GM10847 (cell line): ENCODE results near the gene CDA.

ENCODE experiments used
- POLR2A ChIP-seq: IDR thresholded peaks from 2 replicates; pipeline ENCODE4 v1.6.1; 2011; ENCODE audit not compliant: insufficient read length; ENCODE audit errors: extremely low read depth

CDA gene

DNA sequence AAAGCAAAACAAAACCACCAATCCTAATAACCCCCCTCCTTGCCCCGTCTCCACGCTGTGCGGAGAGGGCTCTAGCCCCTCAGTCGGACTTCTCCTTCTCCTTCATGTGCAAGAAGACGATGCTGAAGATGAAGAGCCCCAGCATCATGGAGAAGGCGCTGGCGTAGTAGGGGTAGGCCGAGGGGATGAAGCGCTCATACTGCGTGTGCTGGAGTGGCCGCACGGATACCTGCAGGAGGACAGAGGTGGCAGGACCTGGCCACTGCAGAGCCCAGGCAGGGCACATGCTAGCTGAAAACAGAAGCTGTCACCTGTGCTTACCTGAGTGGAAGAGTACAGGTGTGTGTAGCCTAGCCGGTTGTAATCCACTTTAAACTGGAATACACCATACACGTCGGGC lies 63.4 kb downstream of the CDA start:
- TF ChIP-seq POLR2A, result no peak

GRCh38 chr1:20654104-20654690 lies 65.3 kb downstream of the CDA start:
- TF ChIP-seq POLR2A, result no peak

DNA sequence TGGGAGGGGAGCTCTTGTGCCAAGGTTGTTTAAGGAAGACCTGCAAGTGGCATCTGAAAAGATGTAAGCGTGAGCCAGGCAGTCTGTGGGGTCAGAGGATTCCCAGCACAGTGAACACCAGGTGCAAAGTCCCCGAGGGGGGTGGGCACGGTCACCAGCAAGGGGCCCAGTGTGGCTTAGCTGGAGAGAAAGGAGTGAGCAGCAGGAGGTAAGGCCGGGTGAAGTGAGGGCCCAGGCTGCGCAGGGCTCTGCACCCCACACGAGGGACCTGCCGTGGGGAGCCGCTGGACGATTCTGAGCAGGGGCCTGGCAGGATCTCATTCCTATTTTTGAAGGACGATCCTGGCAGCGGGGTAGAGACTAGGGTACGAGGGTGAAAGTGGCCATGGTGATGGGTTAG lies 68.1 kb downstream of the CDA start:
- no peak for TF ChIP-seq POLR2A

DNA sequence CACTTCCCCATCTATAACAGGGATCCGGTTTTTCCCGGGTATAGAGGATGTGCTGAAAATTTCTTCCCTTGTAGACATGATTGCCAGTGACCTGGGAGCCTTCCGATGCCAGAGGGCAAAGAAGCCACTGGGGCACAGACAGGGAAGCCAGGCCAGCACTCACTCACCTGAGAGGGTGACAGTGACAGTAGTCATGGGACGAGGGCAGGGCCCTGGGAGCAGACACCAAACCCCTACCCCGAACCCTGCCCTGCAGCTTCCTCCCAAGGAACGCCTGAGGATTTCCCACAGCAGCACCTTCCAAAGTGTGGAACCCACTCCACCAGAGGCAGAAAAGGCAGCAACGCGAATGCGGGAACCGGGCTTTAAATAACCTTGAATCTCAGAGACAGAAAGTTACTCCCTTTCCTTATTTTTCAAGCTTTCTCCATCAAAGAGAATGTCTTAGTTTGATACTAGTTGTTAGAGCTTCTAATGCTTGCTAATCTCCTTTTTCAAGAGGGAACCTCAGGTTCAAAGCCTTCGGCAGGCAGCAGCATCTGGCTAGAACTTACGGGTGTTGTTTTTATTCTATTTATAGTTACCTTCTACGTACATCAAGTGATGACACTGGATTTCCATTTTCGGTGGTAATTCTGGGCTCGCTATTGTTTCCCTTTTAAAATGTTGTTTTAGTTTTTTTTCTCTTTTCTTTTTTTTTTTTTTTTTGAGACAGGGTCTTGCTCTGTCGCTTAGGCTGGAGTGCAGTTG lies 69.4 kb downstream of the CDA start:
- no peak for TF ChIP-seq POLR2A

- no peak for TF ChIP-seq POLR2A
These were observed 71.5 kb downstream of the CDA start for GRCh38 chr1:20660363-20660762.

GRCh38 chr1:20660847-20661206 lies 71.9 kb downstream of the CDA start:
- TF ChIP-seq POLR2A, result no peak

DNA sequence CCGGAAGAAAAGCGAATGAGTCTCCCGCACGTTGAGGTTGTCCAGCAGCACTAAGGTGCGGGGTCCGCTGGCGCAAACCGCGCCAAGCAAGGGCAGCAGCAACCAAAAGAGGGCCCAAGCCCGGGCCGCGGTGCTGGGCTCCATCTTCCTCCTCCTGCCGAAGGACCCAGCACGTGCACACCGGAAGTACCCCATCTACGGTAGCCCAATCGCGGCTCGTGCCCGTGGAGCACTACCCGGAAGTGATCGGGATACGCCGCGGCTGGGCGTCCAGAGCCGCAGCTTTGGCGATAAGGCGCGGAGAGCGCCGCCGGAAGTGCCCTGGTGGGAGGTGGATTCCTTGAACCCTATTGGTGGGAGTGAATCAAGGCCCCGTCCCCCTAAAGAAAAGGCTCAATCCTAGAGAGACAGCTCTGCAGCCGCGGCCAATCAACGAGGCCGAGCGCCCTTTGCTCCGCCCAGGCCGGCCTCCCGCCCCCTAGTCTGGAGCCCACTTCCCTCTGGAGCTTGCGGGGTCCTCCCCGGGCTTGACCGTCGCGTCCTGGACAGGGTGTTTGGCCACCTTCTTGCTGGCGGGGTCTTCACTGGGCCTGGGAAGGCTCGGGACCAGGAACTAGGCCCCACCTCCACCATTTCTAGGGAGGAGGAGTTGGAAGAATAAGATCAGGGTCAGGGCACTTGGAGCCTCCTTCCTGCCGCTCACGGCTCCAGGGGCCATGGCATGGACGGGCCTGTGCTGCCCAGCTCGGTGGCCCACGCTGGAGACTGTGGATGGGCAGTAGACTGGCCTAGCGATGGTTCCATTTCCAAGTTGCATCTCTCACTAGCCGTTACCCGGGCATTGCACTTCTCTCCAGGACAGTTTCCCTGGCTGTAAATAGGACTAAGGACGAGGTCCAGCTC lies 72.6 kb downstream of the CDA start, which contains the start of gene DDOST:
DDOST (minus strand) TSS at position 163 of the 903 bp plus-strand sequence; CDS start at position 144, 19 bp downstream.
- peak; percentile 64 for TF ChIP-seq POLR2A

- TF ChIP-seq POLR2A, result no peak
These were observed 73.2 kb downstream of the CDA start for GRCh38 chr1:20662110-20662475.

- TF ChIP-seq POLR2A, result no peak
These were observed 74.5 kb downstream of the CDA start for GRCh38 chr1:20663365-20663764.

GRCh38 chr1:20663969-20664715 lies 75.2 kb downstream of the CDA start:
- TF ChIP-seq POLR2A, result no peak

DNA sequence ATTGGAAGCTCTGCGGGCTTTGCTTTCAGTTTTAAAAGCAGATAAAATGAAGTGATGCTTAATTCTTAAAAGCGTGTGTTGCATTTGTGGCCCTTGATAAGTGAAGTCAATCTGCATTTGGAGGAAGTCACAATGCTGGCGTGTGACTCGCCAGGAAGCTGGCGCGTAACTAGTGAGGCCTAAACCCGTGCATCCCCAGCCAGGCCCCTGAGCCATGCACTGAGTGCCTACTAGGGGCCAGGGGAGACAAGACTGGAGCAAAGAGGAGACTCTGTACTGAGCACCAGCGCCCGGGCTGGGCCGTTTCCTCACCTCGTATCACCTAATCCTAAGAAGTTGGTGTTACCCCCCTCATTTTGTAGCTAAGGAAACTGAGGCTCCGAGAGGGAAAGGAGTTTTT lies 76.8 kb downstream of the CDA start:
- no peak for TF ChIP-seq POLR2A

- TF ChIP-seq POLR2A, result no peak
These were observed 77.2 kb downstream of the CDA start for GRCh38 chr1:20666146-20666545.

- no peak for TF ChIP-seq POLR2A
These were observed 77.9 kb downstream of the CDA start for GRCh38 chr1:20666804-20667203.
